GM19438 (cell line): ENCODE results near the gene CS.

Experiments used
- ATAC-seq: cut with Tn5 transposase; IDR thresholded peaks from one replicate; pipeline ENCODE4 v1.9.1; 2021; ENCODE audit warnings: low read depth; ENCODE audit not compliant: unreplicated experiment

Gene CS

DNA sequence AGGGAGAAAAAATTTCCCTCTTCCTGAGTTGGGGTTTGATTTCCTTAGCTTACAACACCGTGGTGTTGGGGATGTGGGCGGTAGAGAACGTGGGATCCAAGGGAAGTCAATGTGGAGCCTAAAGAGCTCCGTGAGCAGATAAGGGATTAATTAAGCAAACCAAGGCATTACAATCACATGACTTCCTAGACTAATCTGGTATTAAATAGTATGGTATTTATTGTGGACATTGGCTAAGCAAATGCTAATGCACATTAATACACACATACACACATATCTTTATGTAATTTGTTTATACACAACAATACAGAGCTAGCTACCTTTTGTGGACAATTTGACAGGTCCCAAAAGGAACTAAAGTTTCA is 77.6 kb downstream of the CS start:
- ATAC-seq = no peak

DNA sequence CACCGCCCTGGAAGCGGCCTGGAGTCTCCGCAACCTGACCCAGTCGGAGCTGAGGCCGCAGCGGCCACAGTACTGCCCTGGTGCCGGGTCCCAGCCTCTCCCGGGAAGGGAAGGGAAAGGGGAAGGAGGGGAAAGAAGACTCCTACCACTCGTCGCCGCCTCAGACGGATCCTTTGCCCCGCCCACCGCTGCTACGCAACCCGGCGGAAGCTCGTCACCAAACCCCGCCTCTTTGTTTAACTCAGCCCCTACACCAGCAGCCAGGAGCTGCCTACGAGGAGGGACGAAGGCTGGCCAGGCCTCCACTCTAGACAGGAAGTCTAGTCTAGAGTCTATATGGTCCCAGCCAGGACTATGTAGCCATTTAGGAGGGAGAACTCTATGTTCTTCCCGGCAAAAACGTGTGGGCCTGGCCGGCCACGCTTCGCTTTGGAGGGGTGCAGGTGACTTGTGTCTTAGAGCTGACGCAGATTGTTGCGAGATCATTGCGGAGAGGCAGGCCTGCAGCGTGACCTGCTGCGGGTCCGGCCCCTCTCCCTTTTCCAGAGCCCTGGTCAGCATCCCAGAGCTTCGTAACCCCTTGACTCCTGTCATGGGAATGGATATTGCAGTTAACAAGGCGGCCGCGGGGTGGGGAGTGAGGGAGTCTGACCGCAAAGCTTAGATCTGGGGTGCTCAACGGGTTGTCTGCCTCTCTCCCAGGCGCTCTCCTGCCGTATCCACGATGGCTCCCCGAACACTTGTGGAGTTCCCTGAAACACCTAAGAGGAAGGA is 78.2 kb downstream of the CS start, which contains the start of gene RNF41:
RNF41 (minus strand) TSS at position 166 of the 774 bp plus-strand sequence. CDS start 7,875 bp downstream, outside the sequence.
- ATAC-seq = peak; percentile 73
